IMR-90 (cell line): ENCODE results near the gene PCNX4. TPM values are rescaled to one million over a fixed set of nuclear protein-coding genes. Genes with fewer than 3 reads are reported as not detected.
A peak's percentile ranks its signal among the peaks of the same experiment; 100 is the strongest.

ENCODE experiments used
- ATAC-seq: fragments of 200-7000 bp; cut with Tn5 transposase; 2 replicates; pipeline ENCODE4 v1.9.1; 2020; ENCODE audit warnings: low read depth, mild to moderate bottlenecking, moderate library complexity
- Bru-seq: library from RNA; stranded (reverse); fragments of 400-500 nt; gene quantifications from one replicate; lab custom pipeline; 2021; lab: Mats Ljungman, UMichigan
- BruChase-seq, 2 experiments: library from RNA; stranded (reverse); fragments of 400-500 nt; gene quantifications; one replicate each; lab custom pipeline; 2021; lab: Mats Ljungman, UMichigan
- BruUV-seq: library from RNA; stranded (reverse); fragments of 400-500 nt; replicated peaks from 2 replicates; lab custom pipeline; 2021; lab: Mats Ljungman, UMichigan
- CTCF ChIA-PET: fragments of 300-600 bp; formaldehyde crosslinking; extraction: SDS; loops from one replicate; lab custom pipeline; 2021; ENCODE audit warnings: antibody characterized with exemption; lab: Yijun Ruan, JAX
- POLR2A ChIA-PET: fragments of 300-600 bp; sonication (Branson Sonifier 250); formaldehyde crosslinking; loops from one replicate; lab custom pipeline; 2022; ENCODE audit warnings: antibody characterized with exemption; ENCODE audit not compliant: unreplicated experiment; lab: Charles Lee
- DNase-seq: peaks from one replicate; pipeline ENCODE4 v3.0.0; 2013
- H2AFZ ChIP-seq: replicated peaks from 2 replicates; pipeline ENCODE3; 2013; ENCODE audit warnings: low read length, mild to moderate bottlenecking; ENCODE audit not compliant: poor library complexity
- H2AK5ac ChIP-seq: 2 replicates; pipeline ENCODE4 v1.6.1; 2013; ENCODE audit warnings: low read depth, low read length, inconsistent platforms
- H2AK9ac ChIP-seq: replicated peaks from 2 replicates; pipeline ENCODE3; 2013; ENCODE audit warnings: mild to moderate bottlenecking, low read depth, low read length, moderate library complexity; ENCODE audit not compliant: poor library complexity
- H2BK120ac ChIP-seq: 2 replicates; pipeline ENCODE4 v1.6.1; 2013; ENCODE audit warnings: low read depth, low read length, inconsistent platforms
- H2BK15ac ChIP-seq: 3 replicates; pipeline ENCODE4 v1.6.1; 2013; ENCODE audit warnings: low read depth, low read length, inconsistent platforms
- H2BK20ac ChIP-seq: 2 replicates; pipeline ENCODE4 v1.6.1; 2013; ENCODE audit warnings: low read depth, mild to moderate bottlenecking, inconsistent platforms, low read length, moderate library complexity
- H2BK5ac ChIP-seq: 2 replicates; pipeline ENCODE4 v1.6.1; 2013; ENCODE audit warnings: mild to moderate bottlenecking, low read depth, low read length, inconsistent platforms; ENCODE audit not compliant: poor library complexity, severe bottlenecking
- H3K14ac ChIP-seq: replicated peaks from 2 replicates; pipeline ENCODE4 v1.6.1; 2013; ENCODE audit warnings: low read depth, low read length, inconsistent platforms
- H3K18ac ChIP-seq: 2 replicates; pipeline ENCODE4 v1.6.1; 2013; ENCODE audit warnings: low read depth, low read length, control low read depth
- H3K23ac ChIP-seq: 2 replicates; pipeline ENCODE4 v1.6.1; 2013; ENCODE audit warnings: low read depth, low read length, inconsistent platforms
- H3K27ac ChIP-seq: 2 replicates; pipeline ENCODE4 v1.5.1; 2013; ENCODE audit warnings: mild to moderate bottlenecking, control low read depth, low read length; ENCODE audit not compliant: insufficient read depth
- H3K27me3 ChIP-seq: 2 replicates; pipeline ENCODE4 v1.6.1; 2013; ENCODE audit warnings: low read length; ENCODE audit not compliant: control insufficient read depth, insufficient read depth
- H3K36me3 ChIP-seq: 2 replicates; pipeline ENCODE4 v1.6.1; 2013; ENCODE audit warnings: low read length, mixed read lengths; ENCODE audit not compliant: control insufficient read depth, insufficient read depth
- H3K4ac ChIP-seq: 2 replicates; pipeline ENCODE4 v1.6.1; 2013; ENCODE audit warnings: low read depth, low read length, inconsistent platforms
- H3K4me1 ChIP-seq: 2 replicates; pipeline ENCODE4 v1.6.1; 2013; ENCODE audit warnings: low read length, mixed read lengths; ENCODE audit not compliant: control insufficient read depth, insufficient read depth
- H3K4me2 ChIP-seq: 2 replicates; pipeline ENCODE4 v1.6.1; 2013; ENCODE audit warnings: low read depth, mild to moderate bottlenecking, control low read depth, low read length, moderate library complexity
- H3K4me3 ChIP-seq: 2 replicates; pipeline ENCODE4 v1.5.1; 2013; ENCODE audit warnings: low read depth, mild to moderate bottlenecking, control low read depth, low read length, moderate library complexity; ENCODE audit not compliant: insufficient read depth
- H3K56ac ChIP-seq: 2 replicates; pipeline ENCODE4 v1.6.1; 2013; ENCODE audit warnings: low read length, inconsistent platforms; ENCODE audit not compliant: insufficient read depth; ENCODE audit errors: extremely low read depth
- H3K79me1 ChIP-seq, 2 experiments: 2 replicates each; pipeline ENCODE4 v1.6.1; 2013; ENCODE audit warnings: low read length in 2 of 2, inconsistent platforms in 1 of 2, low read depth in 1 of 2
- H3K9ac ChIP-seq: 2 replicates; pipeline ENCODE4 v1.6.1; 2013; ENCODE audit warnings: low read depth, low read length, control low read depth
- H3K9me1 ChIP-seq: 2 replicates; pipeline ENCODE4 v1.6.1; 2013; ENCODE audit warnings: low read length, inconsistent platforms; ENCODE audit not compliant: insufficient read depth
- H3K9me3 ChIP-seq: 2 replicates; pipeline ENCODE4 v1.6.1; 2013; ENCODE audit warnings: low read length; ENCODE audit not compliant: control insufficient read depth, insufficient read depth
- H4K20me1 ChIP-seq: 2 replicates; pipeline ENCODE4 v1.6.1; 2013; ENCODE audit warnings: low read length, inconsistent platforms; ENCODE audit not compliant: insufficient read depth
- H4K5ac ChIP-seq: 2 replicates; pipeline ENCODE4 v1.6.1; 2013; ENCODE audit warnings: mild to moderate bottlenecking, low read depth, low read length, control low read depth
- H4K8ac ChIP-seq, 2 experiments: 2 replicates each; pipeline ENCODE4 v1.6.1; 2013; ENCODE audit warnings: low read depth in 2 of 2, low read length in 2 of 2, control low read depth in 1 of 2, inconsistent platforms in 1 of 2
- H4K91ac ChIP-seq: 2 replicates; pipeline ENCODE4 v1.6.1; 2013; ENCODE audit warnings: low read depth, low read length, inconsistent platforms; ENCODE audit not compliant: insufficient read depth
- CEBPB ChIP-seq: IDR thresholded peaks from 2 replicates; pipeline ENCODE4 v1.6.1; 2012; ENCODE audit warnings: low read depth, low read length, improper control_type of control experiment
- CHD1 ChIP-seq: IDR thresholded peaks from 2 replicates; pipeline ENCODE4 v1.6.1; 2012; ENCODE audit warnings: low read depth, low read length, improper control_type of control experiment
- CTCF ChIP-seq: conservative IDR thresholded peaks from 2 replicates; pipeline ENCODE4 v1.5.1; 2012; ENCODE audit warnings: mild to moderate bottlenecking, low read depth, low read length, improper control_type of control experiment
- FOS ChIP-seq: fragments of 150-350 bp; IDR thresholded peaks from 2 replicates; pipeline ENCODE4 v1.6.1; 2016; ENCODE audit warnings: low read depth, low read length
- MAZ ChIP-seq: IDR thresholded peaks from 2 replicates; pipeline ENCODE4 v1.6.1; 2012; ENCODE audit warnings: low read depth, mild to moderate bottlenecking, low read length, improper control_type of control experiment, moderate library complexity, borderline replicate concordance
- MXI1 ChIP-seq: IDR thresholded peaks from 2 replicates; pipeline ENCODE4 v1.6.1; 2012; ENCODE audit warnings: low read depth, mild to moderate bottlenecking, low read length, moderate library complexity, borderline replicate concordance
- RAD21 ChIP-seq: IDR thresholded peaks from 2 replicates; pipeline ENCODE4 v1.6.1; 2012; ENCODE audit warnings: low read length, improper control_type of control experiment
- RCOR1 ChIP-seq: IDR thresholded peaks from 2 replicates; pipeline ENCODE4 v1.6.1; 2012; ENCODE audit warnings: mild to moderate bottlenecking, low read length, improper control_type of control experiment; ENCODE audit not compliant: insufficient replicate concordance
- RFX5 ChIP-seq: IDR thresholded peaks from 2 replicates; pipeline ENCODE4 v1.8.0; 2012; ENCODE audit warnings: low read depth, mild to moderate bottlenecking, low read length, moderate library complexity
- USF2 ChIP-seq: fragments of 150-350 bp; IDR thresholded peaks from 2 replicates; pipeline ENCODE4 v1.6.1; 2017; ENCODE audit warnings: mild to moderate bottlenecking, antibody characterized with exemption, low read length, low read depth
- WGBS, 2 experiments: methylation state at CpG; one replicate each; pipeline versions ENCODE4 v1.1.5 to v1.1.7; 2013; ENCODE audit warnings: missing lambda C conversion rate in 2 of 2; ENCODE audit not compliant: insufficient read length in 1 of 2; ENCODE audit errors: extremely low coverage in 2 of 2; 5-methylcytosine and 5-hydroxymethylcytosine counted together
- dilution Hi-C: fragments of 300-500 bp; cut with HindIII; formaldehyde crosslinking; loops from one replicate; pipeline ENCODE4 v1.14.3; 2018; ENCODE audit warnings: low sequenced_read_pairs; ENCODE audit not compliant: unreplicated experiment
- in situ Hi-C: fragments of 300-500 bp; cut with MboI; formaldehyde crosslinking; loops from 3 replicates; pipeline ENCODE4 v1.14.3; 2019; ENCODE audit warnings: low sequenced_read_pairs, inconsistent platforms, mixed read lengths
- intact Hi-C: fragments of 100-400 bp; cut with micrococcal nuclease; formaldehyde crosslinking; loops from 2 replicates; pipeline ENCODE4 v1.10.0; 2022
- long read RNA-seq: library from polyadenylated mRNA; unstranded; transcript quantifications from one replicate; pipeline ENCODE4 v2.0.0, GENCODE V29; 2021; ENCODE audit not compliant: unreplicated experiment
- polyA plus RNA-seq, 3 experiments: library from polyadenylated mRNA; depleted of rRNA; stranded (reverse); fragments of >200 nt; gene quantifications; 2 replicates each; pipeline ENCODE4 v1.2.3, GENCODE V29; 2012; ENCODE audit warnings: low replicate concordance in 1 of 3
- total RNA-seq: library from RNA; depleted of rRNA; stranded (reverse); fragments of >200 nt; gene quantifications from 2 replicates; pipeline ENCODE4 v1.2.3, GENCODE V29; 2012; rRNA removed

PCNX4 gene
- total RNA-seq (128 and 151 TPM in 2 replicates), polyA plus RNA-seq (2012; rRNA removed) (44.7 and 55.4 TPM in 2 replicates), Bru-seq, nascent RNA (percentile 89 among the genes with signal in this experiment), BruChase-seq, experiment 1, labeled RNA remaining after a 6-hour chase (percentile 85 among the genes with signal in this experiment), BruChase-seq, experiment 2, labeled RNA remaining after a 2-hour chase (percentile 91 among the genes with signal in this experiment)
- 34.3 and 60.9 TPM in 2 replicates for polyA plus RNA-seq (2012; cell fraction: cytosol; rRNA removed)
- 64.5 and 76.9 TPM in 2 replicates for polyA plus RNA-seq (2012; cell fraction: nucleus; rRNA removed; ENCODE audit: low replicate concordance)
- long read RNA-seq, full-length matches to known transcripts, result 8 of 15 reads
- long read RNA-seq, partial matches to known transcripts, result 4 of 15 reads
- long read RNA-seq, other reads (novel, unspliced or antisense), result 3 of 15 reads

- Histone ChIP-seq H4K8ac (peak within 1 kb of the TSS; percentile 97), H3K9me1 (peaks cover 7% of the 10 kb centered on the region), H3K9ac (peak within 1 kb of the TSS; percentile 94), H4K20me1 (peaks cover 9% of the 10 kb centered on the region; the same call in 1 of the 2 replicates), H3K4me2 (peak within 1 kb of the TSS; percentile 89), H2BK15ac (peak within 1 kb of the TSS; percentile 99), H4K5ac (peak within 1 kb of the TSS; percentile 94), H2AFZ (peak within 1 kb of the TSS; percentile 84), H3K56ac (peak within 1 kb of the TSS; percentile 98), H3K4me1 (peaks cover 9% of the 10 kb centered on the region), H3K27ac (peak within 1 kb of the TSS; percentile 97), H3K79me1 (peaks cover 4 to 14% of the 10 kb centered on the region in 2 experiments; a peak in 3 of 4 replicates), H4K91ac (peak within 1 kb of the TSS; percentile 98), H2AK9ac (peak within 1 kb of the TSS; percentile 95), H3K4me3 (peak within 1 kb of the TSS; percentile 68), H2BK5ac (peak within 1 kb of the TSS; percentile 96), H3K18ac (peak within 1 kb of the TSS; percentile 94), H3K14ac (peak within 1 kb of the TSS; percentile 97), H3K23ac (peak within 1 kb of the TSS; percentile 97), H2BK120ac (peak within 1 kb of the TSS; percentile 79), H3K4ac (peak within 1 kb of the TSS; percentile 94), H2BK20ac (peak within 1 kb of the TSS; percentile 48; the same call in 1 of the 2 replicates), H3K36me3 (no peaks in the 10 kb centered on the region), H3K9me3 (no peaks in the 10 kb centered on the region), H2AK5ac (peak within 1 kb of the TSS; percentile 88), H3K27me3 (no peaks in the 10 kb centered on the region)
- CTCF ChIA-PET, result interaction anchor here (1.5 kb wide), 1 partner anchor 92 kb away, joined by 5 read pairs; no protein-coding TSS in a partner anchor
- no TSS peak for BruUV-seq
- POLR2A ChIA-PET, result no interaction called here
- in situ Hi-C loops (loop anchor here (5.0 to 25.0 kb wide), 2 partner anchors 70 to 605 kb away; partner anchors contain the start of genes JKAMP and L3HYPDH), intact Hi-C loops (loop anchor here (1.0 to 10.0 kb wide), 4 partner anchors 60 to 155 kb away; partner anchors contain the start of genes DHRS7 and PPM1A), dilution Hi-C loops (no loop called here)
- ATAC-seq (peak; percentile 89), DNase-seq (peak; percentile 98)
- 0% methylated on average over 57 of the region's 88 CpGs; no CpG with 5 or more reads in 1 of the 2 experiments for WGBS, 2 experiments
- TF ChIP-seq USF2 (0 out of 2 replicates have a peak, but pooled peaks have one; percentile 9), RAD21 (no peak), RFX5 (no peak), CHD1 (no peak), CTCF (no peak), FOS (peak; percentile 49; the same call in 1 of the 2 replicates), CEBPB (peak; percentile 99), MAZ (peak; percentile 70; the same call in 1 of the 2 replicates), MXI1 (peak; percentile 73; the same call in 1 of the 2 replicates), RCOR1 (no peak)
Measured at GRCh38 chr14:60091550-60092525, at the start of gene PCNX4. Gene PCNX4 (plus strand): TSS chr14:60091923. CDS start chr14:60107639, 15,716 bp downstream.
